GM10847 (cell line): ENCODE results near the gene FLAD1.

Experiments used
- POLR2A ChIP-seq: IDR thresholded peaks from 2 replicates; pipeline ENCODE4 v1.6.1; 2011; ENCODE audit not compliant: insufficient read length; ENCODE audit errors: extremely low read depth

FLAD1 gene

GRCh38 chr1:155026588-155026987 is 43.4 kb downstream of the FLAD1 start:
- TF ChIP-seq POLR2A = no peak

GRCh38 chr1:155029513-155030242 is 46.5 kb downstream of the FLAD1 start:
- no peak for TF ChIP-seq POLR2A

- TF ChIP-seq POLR2A = no peak
Observed at GRCh38 chr1:155030243-155030795, 47.2 kb downstream of the FLAD1 start.

DNA sequence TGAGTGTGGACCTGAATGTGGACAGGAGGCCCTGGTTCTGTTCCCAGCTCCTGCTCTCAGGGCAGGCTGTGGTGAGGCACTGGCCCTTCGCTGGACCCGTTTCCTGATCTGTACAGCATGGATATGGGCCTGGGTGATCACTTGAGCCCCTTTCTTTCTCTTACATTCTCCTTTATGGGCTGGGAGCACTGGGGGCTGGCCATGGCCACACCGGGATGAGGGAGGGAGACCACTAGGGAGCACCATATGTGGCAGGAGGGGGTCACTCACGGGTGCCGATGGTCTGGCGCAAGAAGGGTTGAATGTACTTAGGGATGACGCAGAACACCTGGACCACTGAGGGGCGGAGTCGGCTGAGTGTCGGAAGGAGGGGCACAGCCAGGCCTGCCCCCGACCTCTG is 47.8 kb downstream of the FLAD1 start:
- no peak for TF ChIP-seq POLR2A

- no peak for TF ChIP-seq POLR2A
Observed at GRCh38 chr1:155032886-155033285, 49.7 kb downstream of the FLAD1 start.

GRCh38 chr1:155033524-155033923 is 50.4 kb downstream of the FLAD1 start, which contains the start of the genes DCST1 and DCST2:
Gene DCST1 (plus strand): TSS chr1:155033824. CDS start chr1:155034037, 213 bp downstream.
Gene DCST2 (minus strand): TSS chr1:155033781. CDS start chr1:155033701, 80 bp downstream.
- no peak for TF ChIP-seq POLR2A

DNA sequence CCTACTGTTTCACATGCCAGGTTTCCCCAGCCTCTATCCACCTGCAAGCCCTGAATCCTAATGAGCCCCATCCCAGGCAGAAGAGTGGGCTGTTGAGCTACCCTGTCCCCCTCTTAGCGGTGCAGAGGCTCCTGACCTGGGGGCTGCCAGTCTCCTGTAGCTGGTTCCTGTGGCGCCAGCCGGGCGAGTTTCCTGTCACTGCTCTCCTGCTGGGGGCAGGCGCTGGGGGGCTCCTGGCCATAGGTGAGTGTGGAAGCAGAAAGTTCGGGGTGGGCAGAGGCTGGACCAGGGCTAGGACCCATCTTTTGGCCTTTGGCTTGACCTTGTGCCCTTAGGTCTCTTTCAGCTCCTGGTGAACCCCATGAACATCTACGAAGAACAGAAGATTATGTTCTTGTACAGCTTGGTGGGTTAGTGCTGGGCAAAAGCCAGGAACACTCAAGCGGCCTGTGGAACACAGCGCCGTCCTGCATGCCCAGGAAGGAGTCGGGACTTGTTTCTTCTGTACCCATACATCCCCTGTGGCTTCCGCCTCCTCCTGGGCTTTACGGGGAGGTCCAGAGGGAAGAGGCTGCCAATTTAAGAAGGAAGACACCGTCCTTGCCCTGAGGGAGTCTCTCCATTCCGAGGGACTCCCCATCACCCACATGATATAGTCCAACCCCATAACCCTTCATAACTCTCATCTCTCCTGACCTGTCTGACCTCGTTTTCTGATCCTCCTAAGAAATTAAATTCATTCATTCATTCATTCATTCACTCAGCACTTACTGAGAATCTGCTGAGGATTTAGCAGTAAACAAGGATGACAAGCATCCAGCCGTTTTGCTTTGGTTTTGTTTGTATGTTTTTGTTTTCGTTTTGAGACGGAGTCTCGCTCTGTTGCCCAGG is 51.4 kb downstream of the FLAD1 start:
- TF ChIP-seq POLR2A = no peak

DNA sequence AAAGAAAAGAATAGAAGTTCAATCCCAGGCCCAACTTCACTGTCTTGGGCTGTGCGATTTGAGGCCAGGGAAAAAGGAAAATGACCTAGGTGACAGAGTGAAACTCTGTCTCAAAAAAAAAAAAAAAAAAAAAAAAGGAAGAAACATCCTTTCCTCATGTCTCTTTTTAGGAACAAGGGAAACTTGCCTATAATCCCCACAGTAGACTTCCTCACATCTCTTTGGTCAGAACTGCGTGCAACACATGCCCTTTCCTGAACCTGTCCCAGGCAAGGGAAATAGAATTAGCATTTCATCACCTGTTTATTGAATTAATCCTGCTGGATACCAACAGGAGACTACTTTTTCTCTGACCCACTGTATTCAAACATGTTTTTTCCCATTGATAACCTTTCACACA is 52.8 kb downstream of the FLAD1 start:
- TF ChIP-seq POLR2A = no peak

DNA sequence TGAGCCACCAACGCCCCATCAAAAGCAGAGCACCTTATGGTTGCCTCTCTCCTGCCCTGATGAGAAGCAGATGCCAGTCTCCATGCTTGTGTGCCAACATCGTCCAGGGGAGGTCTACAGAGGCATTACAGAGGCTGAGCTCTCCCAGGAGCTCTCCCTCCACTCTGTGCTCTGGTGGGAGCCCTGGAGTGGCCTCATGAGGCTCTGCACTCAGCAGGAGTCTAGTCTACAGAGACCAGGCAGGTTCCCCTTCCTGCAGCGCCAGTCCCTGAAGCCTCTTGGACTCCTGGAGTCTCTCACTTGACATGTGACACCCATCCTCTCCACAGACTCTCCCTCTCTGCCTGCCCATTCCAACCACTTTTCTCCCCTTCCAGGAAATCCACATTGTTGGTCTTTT is 53.9 kb downstream of the FLAD1 start:
- TF ChIP-seq POLR2A = no peak

DNA sequence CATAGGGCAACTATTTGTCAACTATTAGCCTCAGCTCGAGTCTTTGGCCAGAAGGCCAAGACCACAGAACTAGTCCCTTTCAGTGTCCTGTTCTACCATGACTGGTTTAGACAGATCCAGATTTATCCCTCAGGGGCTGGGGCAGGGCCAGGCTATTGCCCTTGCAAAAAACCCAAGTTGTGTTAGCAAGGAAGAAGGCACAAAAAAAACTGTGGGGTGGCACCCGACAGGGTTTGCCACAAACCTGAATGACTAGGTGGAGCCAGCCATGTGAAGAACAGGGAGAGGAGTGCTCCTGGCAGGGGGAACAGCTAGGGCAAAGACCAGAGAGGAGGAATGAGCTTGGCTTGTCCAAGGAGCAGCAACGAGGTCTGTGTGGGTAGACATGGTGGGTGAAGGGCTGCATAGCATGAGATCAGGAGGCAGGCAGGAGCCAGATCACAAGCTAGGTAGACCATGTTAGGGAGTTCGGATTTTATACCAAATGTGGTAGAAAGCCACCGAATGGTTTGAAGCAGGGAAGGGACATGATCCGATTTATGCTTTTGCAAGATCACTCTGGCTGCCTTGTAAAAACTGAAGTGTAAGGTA is 54.8 kb downstream of the FLAD1 start:
- TF ChIP-seq POLR2A = no peak

- no peak for TF ChIP-seq POLR2A
Observed at GRCh38 chr1:155038602-155039307, 55.6 kb downstream of the FLAD1 start.

DNA sequence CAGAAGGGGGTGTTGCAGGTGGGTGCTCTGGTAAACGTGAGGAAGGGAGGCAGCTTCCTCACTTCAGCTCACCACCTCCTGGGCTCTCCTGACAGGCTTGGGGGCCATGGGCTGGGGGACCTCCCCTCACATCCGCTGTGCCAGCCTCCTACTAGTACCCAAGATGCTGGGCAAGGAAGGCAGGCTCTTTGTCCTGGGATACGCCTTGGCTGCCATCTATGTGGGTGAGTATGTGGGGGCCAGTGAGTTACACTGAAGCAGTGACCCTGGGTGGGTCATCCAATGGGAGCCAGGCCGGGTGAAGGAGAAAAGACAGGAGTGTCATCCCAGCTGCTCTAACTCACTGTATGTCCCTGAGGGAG is 56.1 kb downstream of the FLAD1 start:
- no peak for TF ChIP-seq POLR2A

DNA sequence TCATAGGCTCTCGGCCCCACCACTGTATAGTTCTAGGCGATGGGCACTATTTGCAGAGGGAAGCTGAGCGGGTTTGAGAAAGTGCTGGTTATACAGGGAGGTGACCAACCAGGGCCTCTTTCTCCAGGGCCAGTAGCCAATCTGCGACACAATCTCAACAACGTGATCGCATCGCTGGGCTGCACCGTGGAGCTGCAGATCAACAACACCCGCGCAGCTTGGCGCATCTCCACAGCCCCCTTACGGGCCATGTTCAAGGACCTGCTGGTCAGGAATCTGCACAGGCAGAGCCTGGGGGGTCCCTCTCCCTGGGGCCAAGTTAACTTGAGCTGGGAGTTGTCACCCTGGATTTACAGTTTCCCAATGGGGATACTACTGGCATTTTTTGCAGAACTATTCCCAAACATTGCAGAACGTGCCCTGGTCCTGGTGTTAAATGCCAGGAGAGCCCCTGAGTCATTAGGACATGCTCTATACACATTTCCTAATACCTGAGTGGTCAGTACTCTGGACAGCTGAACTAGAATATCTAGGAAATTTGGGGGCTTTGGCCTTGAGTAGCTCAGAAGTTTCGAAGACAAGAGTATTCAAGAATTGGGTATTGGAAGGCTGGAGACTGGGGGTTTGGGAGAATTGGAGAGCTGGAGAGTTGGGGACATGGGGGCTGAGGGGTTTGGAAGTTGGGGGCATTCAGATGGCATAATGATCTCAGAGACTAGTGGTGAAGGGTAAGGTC is 57.4 kb downstream of the FLAD1 start:
- TF ChIP-seq POLR2A = no peak
